ENCODE results near the gene FOXA1.

Gene FOXA1

GRCh38 chr14:37586797-37587130, 8.3 kb downstream of the FOXA1 start:
- DNase-seq (ENCODE audit: low read depth, low spot score) = no peak
- in situ Hi-C loops (cut with HindIII; ENCODE audit: low sequenced_read_pairs) = no loop called here
- TF ChIP-seq, protein P1, sequence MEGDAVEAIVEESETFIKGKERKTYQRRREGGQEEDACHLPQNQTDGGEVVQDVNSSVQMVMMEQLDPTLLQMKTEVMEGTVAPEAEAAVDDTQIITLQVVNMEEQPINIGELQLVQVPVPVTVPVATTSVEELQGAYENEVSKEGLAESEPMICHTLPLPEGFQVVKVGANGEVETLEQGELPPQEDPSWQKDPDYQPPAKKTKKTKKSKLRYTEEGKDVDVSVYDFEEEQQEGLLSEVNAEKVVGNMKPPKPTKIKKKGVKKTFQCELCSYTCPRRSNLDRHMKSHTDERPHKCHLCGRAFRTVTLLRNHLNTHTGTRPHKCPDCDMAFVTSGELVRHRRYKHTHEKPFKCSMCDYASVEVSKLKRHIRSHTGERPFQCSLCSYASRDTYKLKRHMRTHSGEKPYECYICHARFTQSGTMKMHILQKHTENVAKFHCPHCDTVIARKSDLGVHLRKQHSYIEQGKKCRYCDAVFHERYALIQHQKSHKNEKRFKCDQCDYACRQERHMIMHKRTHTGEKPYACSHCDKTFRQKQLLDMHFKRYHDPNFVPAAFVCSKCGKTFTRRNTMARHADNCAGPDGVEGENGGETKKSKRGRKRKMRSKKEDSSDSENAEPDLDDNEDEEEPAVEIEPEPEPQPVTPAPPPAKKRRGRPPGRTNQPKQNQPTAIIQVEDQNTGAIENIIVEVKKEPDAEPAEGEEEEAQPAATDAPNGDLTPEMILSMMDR (IDR thresholded peaks at IDR 0.05; ENCODE audit: low read depth, low read length) = no peak
- no peak overlapping the region for H3K4me3 ChIP-seq (ENCODE audit: low read depth, low read length)

GRCh38 chr14:37585971-37586796, 8.9 kb downstream of the FOXA1 start:
- TF ChIP-seq, protein P1 (IDR thresholded peaks at IDR 0.05; ENCODE audit: low read depth, low read length) = no peak
- in situ Hi-C loops (cut with HindIII; ENCODE audit: low sequenced_read_pairs) = no loop called here
- H3K4me3 ChIP-seq (ENCODE audit: low read depth, low read length) = no peak overlapping the region
- peak; percentile 3 for DNase-seq (ENCODE audit: low read depth, low spot score)

DNA sequence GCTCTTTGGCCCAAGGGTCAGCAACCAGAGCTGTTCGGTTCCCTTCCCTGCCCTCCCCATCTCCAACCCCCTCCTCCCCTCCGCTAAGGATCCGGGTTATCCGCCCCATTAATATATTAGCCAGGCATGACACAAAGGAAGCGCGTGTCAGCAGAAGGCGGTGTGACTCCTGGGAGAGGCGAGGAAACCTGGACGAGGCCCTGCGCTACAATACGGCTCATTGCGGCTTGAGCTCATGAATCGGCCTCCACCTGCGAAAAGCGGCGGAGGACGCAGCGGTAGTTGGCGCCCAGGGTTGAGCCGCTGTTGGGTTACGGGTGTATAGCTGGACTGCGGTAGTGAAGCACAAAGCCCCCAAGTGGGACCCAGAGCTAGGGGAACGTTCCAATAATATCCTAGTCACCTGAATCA, 9.9 kb downstream of the FOXA1 start:
- TF ChIP-seq, protein P1 (IDR thresholded peaks at IDR 0.05; ENCODE audit: low read depth, low read length) = no peak
- H3K4me3 ChIP-seq (ENCODE audit: low read depth, low read length) = no peak overlapping the region
- in situ Hi-C loops (cut with HindIII; ENCODE audit: low sequenced_read_pairs) = no loop called here
- DNase-seq (ENCODE audit: low read depth, low spot score) = no peak

DNA sequence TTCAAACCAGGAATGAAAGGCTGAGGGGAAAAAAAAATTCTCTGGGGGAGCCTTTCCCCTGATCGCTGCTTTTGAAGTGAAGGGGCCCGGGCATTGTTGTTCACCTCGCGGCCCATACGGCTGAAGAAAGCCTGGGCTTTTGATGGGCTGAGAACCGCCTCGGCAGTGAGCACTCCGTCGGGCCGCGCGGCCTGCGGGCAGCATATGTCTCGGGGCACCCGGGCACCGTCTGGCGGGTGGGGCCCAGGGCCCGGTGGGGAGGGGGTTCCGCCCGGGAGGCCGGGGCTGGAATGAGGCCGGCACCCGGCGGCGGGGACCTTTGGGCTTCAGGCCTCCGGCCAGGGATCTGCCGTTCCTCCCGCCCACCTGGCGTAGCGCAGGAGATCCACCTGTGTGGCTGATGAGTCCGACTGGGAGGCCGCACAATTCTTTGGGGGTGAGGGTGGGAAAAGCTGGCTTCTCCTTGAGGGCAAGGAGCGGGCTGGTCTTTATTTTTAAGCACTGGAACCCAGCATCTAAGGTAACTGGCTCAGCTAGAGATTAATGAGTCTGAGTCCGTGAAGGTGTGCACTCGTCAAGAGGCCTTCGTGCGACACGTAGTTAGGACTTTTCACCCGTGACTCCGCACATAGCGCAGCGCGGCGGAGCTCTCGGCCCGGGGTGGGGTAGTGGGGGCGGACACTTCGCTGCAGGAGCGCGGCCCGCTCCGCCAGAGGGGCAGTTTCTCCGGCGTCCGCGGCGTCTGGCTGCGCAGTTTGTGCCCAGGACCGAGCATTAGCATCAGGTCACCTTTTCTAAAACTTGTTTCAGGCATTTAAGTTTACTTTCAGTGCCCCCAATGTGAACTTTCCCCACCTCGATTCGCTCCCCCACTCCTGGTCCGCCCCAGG, 10.6 kb downstream of the FOXA1 start:
- no peak for DNase-seq (ENCODE audit: low read depth, low spot score)
- H3K4me3 ChIP-seq (ENCODE audit: low read depth, low read length) = no peak overlapping the region
- in situ Hi-C loops (cut with HindIII; ENCODE audit: low sequenced_read_pairs) = no loop called here
- TF ChIP-seq, protein P1 (IDR thresholded peaks at IDR 0.05; ENCODE audit: low read depth, low read length) = no peak

DNA sequence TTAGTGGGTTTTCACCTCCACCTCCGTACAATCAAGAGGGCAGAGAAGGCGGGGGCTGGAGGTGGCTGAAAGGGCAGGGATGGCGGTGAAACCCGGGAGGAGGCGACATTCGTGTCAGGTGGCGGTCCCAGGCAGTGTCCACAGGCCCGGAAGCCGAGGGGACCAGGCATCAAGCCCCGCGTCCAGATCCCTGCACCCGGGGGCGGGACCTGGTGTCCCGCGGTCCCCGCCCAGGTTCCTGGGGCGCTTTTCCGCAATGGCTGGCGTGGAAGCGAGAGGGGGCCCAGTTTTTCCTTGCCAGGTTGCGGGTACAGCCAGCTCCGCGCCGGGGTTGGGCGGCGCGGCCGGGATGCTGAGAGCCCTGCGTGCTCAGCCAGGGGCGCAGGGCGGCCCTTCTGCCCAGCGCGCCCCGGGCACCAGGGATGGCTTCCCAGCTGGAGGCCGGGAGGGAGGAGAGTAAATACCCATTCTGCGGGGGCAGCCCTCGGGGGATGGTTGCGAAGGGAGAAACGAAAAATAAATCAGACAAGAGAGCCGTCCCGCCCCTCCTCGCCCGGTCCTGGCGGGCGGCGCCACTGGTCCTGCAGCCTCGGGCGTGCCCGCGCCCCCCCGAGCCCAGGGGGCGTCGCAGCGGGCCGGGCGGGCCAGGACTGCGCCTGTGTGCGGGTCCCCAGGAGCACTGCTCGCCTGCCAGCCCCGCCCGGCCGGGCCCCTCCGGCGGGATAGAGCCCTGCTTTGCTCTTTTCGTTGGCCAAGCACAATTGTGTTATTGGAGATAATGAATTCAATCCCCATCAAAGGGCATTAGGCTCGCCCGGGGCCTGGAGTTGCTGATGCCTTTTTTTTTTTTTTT, 11.5 kb downstream of the FOXA1 start:
- no peak for DNase-seq (ENCODE audit: low read depth, low spot score)
- in situ Hi-C loops (cut with HindIII; ENCODE audit: low sequenced_read_pairs) = no loop called here
- no peak overlapping the region for H3K4me3 ChIP-seq (ENCODE audit: low read depth, low read length)
- TF ChIP-seq, protein P1 (IDR thresholded peaks at IDR 0.05; ENCODE audit: low read depth, low read length) = no peak

GRCh38 chr14:37580146-37580545, 14.9 kb downstream of the FOXA1 start:
- no peak for DNase-seq (ENCODE audit: low read depth, low spot score)
- no peak overlapping the region for H3K4me3 ChIP-seq (ENCODE audit: low read depth, low read length)
- TF ChIP-seq, protein P1 (IDR thresholded peaks at IDR 0.05; ENCODE audit: low read depth, low read length) = no peak
- in situ Hi-C loops (cut with HindIII; ENCODE audit: low sequenced_read_pairs) = no loop called here

Measured in astrocyte of the spinal cord (primary cell).